ENCODE data around the gene KITLG.
"Not testable (repeated sequence)": the region's sequence is repeated elsewhere in the genome, so short reads cannot be mapped to it uniquely, and the experiment has no call there.

Gene KITLG

GRCh38 chr12:88559199-88559598 lies 21.1 kb downstream of the KITLG start:
- Histone ChIP-seq H3K27ac (ENCODE audit: low read depth, low read length) (peak overlapping the region; percentile 41; the same call in 1 of the 2 replicates), H3K4me1 (ENCODE audit: control insufficient read depth, insufficient read depth, low read length) (peaks cover 31% of the 10 kb centered on the region), H3K36me3 (ENCODE audit: control insufficient read depth, insufficient read depth, low read length) (no peaks in the 10 kb centered on the region), H3K4me3 (ENCODE audit: low read depth, low read length) (no peak overlapping the region), H3K9me3 (ENCODE audit: control insufficient read depth, insufficient read depth, low read depth, low read length) (no peaks in the 10 kb centered on the region), H3K9ac (ENCODE audit: low read length) (no peak overlapping the region), H3K27me3 (ENCODE audit: control insufficient read depth, insufficient read depth, low read length) (no peaks in the 10 kb centered on the region)

GRCh38 chr12:88558340-88558867 lies 21.9 kb downstream of the KITLG start:
- peaks cover 33% of the 10 kb centered on the region for H3K4me1 ChIP-seq (ENCODE audit: control insufficient read depth, insufficient read depth, low read length)
- no peak overlapping the region for H3K4me3 ChIP-seq (ENCODE audit: low read depth, low read length)
- H3K36me3 ChIP-seq (ENCODE audit: control insufficient read depth, insufficient read depth, low read length): no peaks in the 10 kb centered on the region
- no peaks in the 10 kb centered on the region for H3K9me3 ChIP-seq (ENCODE audit: control insufficient read depth, insufficient read depth, low read depth, low read length)
- no peak overlapping the region for H3K27ac ChIP-seq (ENCODE audit: low read depth, low read length)
- H3K9ac ChIP-seq (ENCODE audit: low read length): no peak overlapping the region
- no peaks in the 10 kb centered on the region for H3K27me3 ChIP-seq (ENCODE audit: control insufficient read depth, insufficient read depth, low read length)

- Histone ChIP-seq H3K9ac (ENCODE audit: low read length) (no peak overlapping the region), H3K9me3 (ENCODE audit: control insufficient read depth, insufficient read depth, low read depth, low read length) (no peaks in the 10 kb centered on the region), H3K27ac (ENCODE audit: low read depth, low read length) (no peak overlapping the region), H3K4me3 (ENCODE audit: low read depth, low read length) (no peak overlapping the region), H3K4me1 (ENCODE audit: control insufficient read depth, insufficient read depth, low read length) (peaks cover 29% of the 10 kb centered on the region), H3K36me3 (ENCODE audit: control insufficient read depth, insufficient read depth, low read length) (no peaks in the 10 kb centered on the region), H3K27me3 (ENCODE audit: control insufficient read depth, insufficient read depth, low read length) (no peaks in the 10 kb centered on the region)
Observed at GRCh38 chr12:88556213-88556774, 24.0 kb downstream of the KITLG start.

- Histone ChIP-seq H3K4me1 (ENCODE audit: control insufficient read depth, insufficient read depth, low read length) (peaks cover 20% of the 10 kb centered on the region), H3K4me3 (ENCODE audit: low read depth, low read length) (no peak overlapping the region), H3K36me3 (ENCODE audit: control insufficient read depth, insufficient read depth, low read length) (no peaks in the 10 kb centered on the region), H3K27ac (ENCODE audit: low read depth, low read length) (no peak overlapping the region), H3K9ac (ENCODE audit: low read length) (no peak overlapping the region), H3K27me3 (ENCODE audit: control insufficient read depth, insufficient read depth, low read length) (no peaks in the 10 kb centered on the region), H3K9me3 (ENCODE audit: control insufficient read depth, insufficient read depth, low read depth, low read length) (no peaks in the 10 kb centered on the region)
Observed at GRCh38 chr12:88553941-88554658, 26.2 kb downstream of the KITLG start.

GRCh38 chr12:88552610-88553079 lies 27.6 kb downstream of the KITLG start:
- no peaks in the 10 kb centered on the region for H3K27me3 ChIP-seq (ENCODE audit: control insufficient read depth, insufficient read depth, low read length)
- H3K27ac ChIP-seq (ENCODE audit: low read depth, low read length): no peak overlapping the region
- no peak overlapping the region for H3K9ac ChIP-seq (ENCODE audit: low read length)
- H3K4me1 ChIP-seq (ENCODE audit: control insufficient read depth, insufficient read depth, low read length): peaks cover 18% of the 10 kb centered on the region
- no peaks in the 10 kb centered on the region for H3K9me3 ChIP-seq (ENCODE audit: control insufficient read depth, insufficient read depth, low read depth, low read length)
- no peaks in the 10 kb centered on the region for H3K36me3 ChIP-seq (ENCODE audit: control insufficient read depth, insufficient read depth, low read length)
- no peak overlapping the region for H3K4me3 ChIP-seq (ENCODE audit: low read depth, low read length)

GRCh38 chr12:88549929-88550328 lies 30.3 kb downstream of the KITLG start:
- Histone ChIP-seq H3K27me3 (ENCODE audit: control insufficient read depth, insufficient read depth, low read length) (no peaks in the 10 kb centered on the region), H3K4me1 (ENCODE audit: control insufficient read depth, insufficient read depth, low read length) (peaks cover 16% of the 10 kb centered on the region), H3K36me3 (ENCODE audit: control insufficient read depth, insufficient read depth, low read length) (no peaks in the 10 kb centered on the region), H3K9ac (ENCODE audit: low read length) (no peak overlapping the region), H3K9me3 (ENCODE audit: control insufficient read depth, insufficient read depth, low read depth, low read length) (no peaks in the 10 kb centered on the region), H3K4me3 (ENCODE audit: low read depth, low read length) (no peak overlapping the region), H3K27ac (ENCODE audit: low read depth, low read length) (no peak overlapping the region)

GRCh38 chr12:88547949-88548348 lies 32.3 kb downstream of the KITLG start:
- not testable (repeated sequence) for H3K9ac ChIP-seq (ENCODE audit: low read length); H3K36me3 ChIP-seq (ENCODE audit: control insufficient read depth, insufficient read depth, low read length); H3K4me3 ChIP-seq (ENCODE audit: low read depth, low read length); H3K4me1 ChIP-seq (ENCODE audit: control insufficient read depth, insufficient read depth, low read length); H3K27ac ChIP-seq (ENCODE audit: low read depth, low read length); H3K27me3 ChIP-seq (ENCODE audit: control insufficient read depth, insufficient read depth, low read length); H3K9me3 ChIP-seq (ENCODE audit: control insufficient read depth, insufficient read depth, low read depth, low read length)

- no peak overlapping the region for H3K9ac ChIP-seq (ENCODE audit: low read length)
- H3K27ac ChIP-seq (ENCODE audit: low read depth, low read length): 0 out of 2 replicates have a peak overlapping the region, but pooled peaks have one; percentile 4
- peaks cover 7% of the 10 kb centered on the region; the same call in 1 of the 2 replicates for H3K4me1 ChIP-seq (ENCODE audit: control insufficient read depth, insufficient read depth, low read length)
- no peaks in the 10 kb centered on the region for H3K36me3 ChIP-seq (ENCODE audit: control insufficient read depth, insufficient read depth, low read length)
- no peaks in the 10 kb centered on the region for H3K27me3 ChIP-seq (ENCODE audit: control insufficient read depth, insufficient read depth, low read length)
- no peak overlapping the region for H3K4me3 ChIP-seq (ENCODE audit: low read depth, low read length)
- H3K9me3 ChIP-seq (ENCODE audit: control insufficient read depth, insufficient read depth, low read depth, low read length): no peaks in the 10 kb centered on the region
Observed at GRCh38 chr12:88546853-88547252, 33.4 kb downstream of the KITLG start.

- H3K27ac ChIP-seq (ENCODE audit: low read depth, low read length): 0 out of 2 replicates have a peak overlapping the region, but pooled peaks have one; percentile 4
- no peaks in the 10 kb centered on the region for H3K27me3 ChIP-seq (ENCODE audit: control insufficient read depth, insufficient read depth, low read length)
- no peaks in the 10 kb centered on the region for H3K36me3 ChIP-seq (ENCODE audit: control insufficient read depth, insufficient read depth, low read length)
- no peak overlapping the region for H3K4me3 ChIP-seq (ENCODE audit: low read depth, low read length)
- H3K9ac ChIP-seq (ENCODE audit: low read length): no peak overlapping the region
- peaks cover 7% of the 10 kb centered on the region; the same call in 1 of the 2 replicates for H3K4me1 ChIP-seq (ENCODE audit: control insufficient read depth, insufficient read depth, low read length)
- H3K9me3 ChIP-seq (ENCODE audit: control insufficient read depth, insufficient read depth, low read depth, low read length): no peaks in the 10 kb centered on the region
Observed at GRCh38 chr12:88546226-88546625, 34.0 kb downstream of the KITLG start.

GRCh38 chr12:88544991-88545980 lies 35.0 kb downstream of the KITLG start:
- no peaks in the 10 kb centered on the region for H3K9me3 ChIP-seq (ENCODE audit: control insufficient read depth, insufficient read depth, low read depth, low read length)
- no peak overlapping the region for H3K9ac ChIP-seq (ENCODE audit: low read length)
- H3K4me3 ChIP-seq (ENCODE audit: low read depth, low read length): no peak overlapping the region
- no peak overlapping the region; the same call in 1 of the 2 replicates for H3K27ac ChIP-seq (ENCODE audit: low read depth, low read length)
- H3K36me3 ChIP-seq (ENCODE audit: control insufficient read depth, insufficient read depth, low read length): no peaks in the 10 kb centered on the region; the same call in 1 of the 2 replicates
- no peaks in the 10 kb centered on the region for H3K27me3 ChIP-seq (ENCODE audit: control insufficient read depth, insufficient read depth, low read length)
- H3K4me1 ChIP-seq (ENCODE audit: control insufficient read depth, insufficient read depth, low read length): peaks cover 7% of the 10 kb centered on the region; the same call in 1 of the 2 replicates
